Measurements from ENCODE around the gene C22orf15.
A peak's percentile ranks its signal among the peaks of the same experiment; 100 is the strongest.
"Not testable (repeated sequence)": the region's sequence is repeated elsewhere in the genome, so short reads cannot be mapped to it uniquely, and the experiment has no call there.

C22orf15 gene, protein sequence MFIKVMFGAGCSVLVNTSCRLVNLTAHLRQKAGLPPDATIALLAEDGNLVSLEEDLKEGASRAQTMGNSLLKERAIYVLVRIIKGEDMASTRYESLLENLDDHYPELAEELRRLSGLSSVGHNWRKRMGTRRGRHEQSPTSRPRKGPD

DNA sequence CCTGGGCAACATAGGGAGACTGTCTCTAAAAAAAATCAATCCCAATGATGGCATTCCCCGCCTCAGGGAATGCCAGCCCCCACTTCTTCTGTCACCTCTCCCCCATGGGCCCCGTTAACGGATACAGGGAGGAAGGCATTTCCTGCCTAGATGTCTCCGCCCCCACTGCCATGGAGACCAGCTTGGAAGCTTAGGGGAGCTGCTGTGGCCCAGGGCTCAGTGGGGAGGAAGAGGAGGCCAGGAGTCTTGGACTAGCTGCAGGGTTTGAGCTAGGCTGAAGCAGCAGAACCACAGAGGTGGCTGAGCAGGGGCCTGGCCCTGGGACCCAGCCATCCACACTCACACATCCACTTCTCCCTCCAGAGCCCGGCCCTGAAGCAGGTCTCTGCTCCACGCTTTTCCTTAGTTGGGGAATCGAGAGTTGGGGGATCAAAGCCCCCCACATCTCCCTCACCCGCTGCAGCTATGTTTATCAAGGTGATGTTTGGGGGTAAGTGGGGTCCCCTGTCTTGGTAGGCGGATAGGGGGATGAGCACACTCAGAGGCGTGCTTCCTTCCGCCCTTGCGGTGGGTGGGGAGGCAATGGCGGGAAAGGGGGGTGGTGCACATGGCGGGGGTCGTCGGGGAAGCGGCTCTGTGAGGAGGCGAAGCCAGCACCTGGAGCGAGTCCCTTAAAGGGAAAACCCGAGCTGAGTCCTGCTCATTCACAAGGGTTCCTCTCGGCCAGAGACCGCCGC, at the start of gene C22orf15:
Gene C22orf15, plus strand, starts transcription at position 149 of the 737 bp plus-strand sequence. Its CDS starts 317 bp downstream, at position 466.
- no peak for DNase-seq (ENCODE audit: low read depth in 3 of 3)

DNA sequence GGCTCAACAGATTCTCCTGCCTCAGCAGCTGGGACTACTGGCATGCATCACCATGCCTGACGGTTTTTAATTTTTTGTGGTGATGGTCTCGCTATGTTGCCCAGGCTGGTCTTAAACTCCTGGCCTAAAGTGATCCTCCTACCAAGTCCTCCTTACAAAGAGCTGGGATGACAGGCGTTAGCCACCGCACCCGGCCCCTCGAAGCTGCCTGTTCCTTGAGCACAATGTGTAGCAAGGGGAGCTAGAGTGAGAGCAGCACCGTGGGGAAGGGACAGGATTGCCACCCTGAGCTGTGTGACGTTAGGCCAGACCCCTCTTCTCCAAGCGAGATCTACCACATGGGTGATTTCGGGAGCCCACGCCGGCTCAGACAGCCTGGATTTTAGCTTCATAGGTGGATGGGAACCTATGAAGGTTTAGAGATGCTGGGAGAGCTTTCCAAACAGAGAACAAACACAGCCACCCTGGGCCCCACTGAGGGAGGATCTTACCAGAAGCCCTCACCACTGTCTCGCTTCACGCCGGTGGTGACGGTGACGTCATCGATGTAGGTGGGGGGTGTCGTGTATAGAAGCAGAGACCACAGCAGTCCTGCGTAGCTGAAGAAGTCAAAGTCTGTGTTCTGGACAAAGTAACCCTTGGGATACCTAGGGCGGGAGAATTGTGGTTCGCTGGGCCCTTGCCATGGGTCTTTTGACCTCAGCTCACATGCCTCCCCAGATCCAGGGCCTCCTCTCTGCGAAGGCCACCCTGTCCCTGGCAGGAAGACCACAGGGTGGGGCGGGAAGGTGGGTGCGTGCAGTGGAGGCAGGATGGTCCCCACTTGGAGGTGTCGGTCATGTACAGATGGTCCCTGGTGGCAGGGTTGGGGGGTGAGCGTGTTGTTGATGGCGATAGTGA, 48.8 kb upstream of the C22orf15 start:
- DNase-seq (ENCODE audit: low read depth in 3 of 3) = no peak

DNA sequence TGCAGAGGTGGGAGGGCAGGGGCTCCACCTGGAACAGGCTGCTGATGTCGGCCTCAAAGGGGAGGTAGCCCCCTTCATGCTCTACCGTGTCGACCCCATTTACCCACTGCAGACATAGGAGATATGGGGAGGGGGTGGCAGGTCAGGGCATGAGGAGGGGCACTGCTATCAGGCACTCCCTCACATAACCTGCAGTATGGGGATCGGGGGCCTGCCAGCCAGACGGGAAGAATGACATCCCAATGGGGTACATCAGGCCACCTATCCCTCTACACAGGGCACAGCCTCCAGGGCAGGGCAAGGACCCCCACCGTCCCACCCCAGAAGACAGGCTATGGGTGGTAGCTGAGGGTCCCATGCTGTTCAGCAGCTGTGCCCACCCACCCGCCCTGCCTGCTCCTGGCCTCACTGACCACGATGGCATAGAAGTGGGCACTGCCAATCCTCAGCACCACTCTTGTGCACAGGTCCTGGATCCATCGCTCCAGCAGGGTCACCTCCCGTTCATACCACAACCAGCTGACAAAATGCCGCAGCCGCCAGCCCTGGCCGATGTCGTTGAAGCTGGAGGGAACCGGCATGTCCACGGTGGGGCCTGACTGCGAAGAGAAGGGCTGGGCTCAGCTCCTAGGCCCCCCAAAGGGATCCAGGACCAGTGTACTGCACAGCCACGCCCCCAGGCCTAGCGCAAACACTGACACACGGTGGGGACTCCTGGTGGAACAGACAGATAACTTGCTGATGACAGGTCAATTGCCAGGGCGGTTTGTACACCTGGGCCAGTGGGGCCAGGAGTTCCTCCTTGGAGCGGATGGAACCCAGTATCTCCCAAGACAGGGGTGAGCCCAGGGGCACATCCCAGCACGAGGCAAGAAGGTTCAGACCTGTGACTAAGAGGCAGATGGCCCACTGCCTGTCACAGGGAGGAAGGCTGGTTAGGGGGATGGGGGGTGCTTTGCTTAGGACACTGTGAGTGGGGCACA, 47.9 kb upstream of the C22orf15 start:
- no peak for DNase-seq (ENCODE audit: low read depth in 3 of 3)

DNA sequence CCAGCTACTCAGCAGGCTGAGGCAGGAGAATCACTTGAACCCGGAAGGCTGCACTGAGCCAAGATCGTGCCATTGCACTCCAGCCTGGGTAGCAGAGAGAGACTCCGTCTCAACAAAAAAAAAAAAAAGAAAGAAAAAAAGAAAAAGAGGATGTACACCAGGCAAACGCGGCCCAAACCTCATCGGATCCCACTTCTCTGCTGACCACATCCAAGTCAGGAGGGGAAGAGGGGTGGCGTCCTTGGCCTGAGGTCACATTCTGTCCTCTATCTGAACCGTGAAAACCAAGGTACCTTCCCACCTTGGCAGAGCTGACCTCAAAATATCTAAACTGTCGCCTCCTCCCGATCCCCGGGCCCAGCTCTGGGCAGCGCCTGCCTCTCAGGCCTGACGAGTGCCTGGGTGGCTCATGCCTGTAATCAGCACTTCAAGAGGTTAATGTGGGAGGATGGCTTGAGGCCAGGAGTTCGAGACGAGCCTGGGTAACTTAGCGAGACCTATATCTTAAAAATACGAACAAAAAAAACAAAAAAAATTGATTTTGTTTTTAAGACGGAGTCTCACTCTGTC, 46.9 kb upstream of the C22orf15 start:
- DNase-seq (ENCODE audit: low read depth in 3 of 3) = no peak

DNA sequence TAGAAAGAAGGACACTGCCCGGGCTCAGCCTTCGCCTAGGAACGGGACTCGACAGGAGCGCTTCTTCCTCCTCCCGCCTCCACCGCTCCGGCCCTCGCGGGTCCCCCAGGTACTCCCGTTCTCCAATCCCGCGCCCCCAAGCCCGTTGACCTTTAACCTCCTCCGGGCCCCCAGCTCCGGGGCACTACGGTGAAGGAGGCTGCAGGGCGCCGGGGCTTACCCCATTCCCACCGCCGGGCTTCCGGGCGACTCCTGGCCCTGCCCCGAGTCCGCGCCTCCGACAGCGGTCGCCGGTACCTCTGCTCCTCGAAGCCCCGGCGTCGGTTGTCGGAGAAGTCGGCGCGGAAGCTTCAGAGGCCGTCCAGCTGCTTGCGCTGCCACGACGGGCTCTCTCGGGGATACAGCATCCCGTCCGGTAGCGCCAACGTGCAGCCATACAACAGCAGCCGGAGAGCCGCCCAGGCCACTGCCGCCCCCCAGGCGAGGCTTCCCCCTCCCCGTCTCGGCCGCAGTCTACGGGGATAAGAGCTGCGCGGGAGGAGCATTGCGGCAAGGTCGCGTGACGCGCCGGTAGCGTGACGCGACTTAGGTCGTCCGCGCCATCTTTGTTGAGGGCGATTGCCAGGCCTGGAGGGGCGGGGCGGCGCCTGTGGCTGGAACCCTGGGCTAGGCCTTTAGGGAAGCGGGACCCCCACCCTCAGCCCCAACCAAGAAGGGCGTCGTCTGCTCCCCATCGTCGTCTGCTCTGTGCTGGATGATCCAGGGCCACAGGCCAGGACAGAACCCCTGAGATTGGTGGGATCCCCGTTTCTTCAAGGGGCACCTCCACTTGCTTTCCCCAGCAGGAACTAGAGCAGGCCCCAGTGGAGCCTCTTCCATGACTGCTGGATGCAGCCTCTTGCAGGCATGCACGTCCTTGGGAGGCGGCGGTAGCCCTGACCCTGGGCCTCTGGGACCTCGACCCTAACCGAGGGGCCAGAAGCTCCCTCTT, 45.7 kb upstream of the C22orf15 start:
- peak; percentile 61 to 79 (median 65) for DNase-seq (ENCODE audit: low read depth in 3 of 3)

DNA sequence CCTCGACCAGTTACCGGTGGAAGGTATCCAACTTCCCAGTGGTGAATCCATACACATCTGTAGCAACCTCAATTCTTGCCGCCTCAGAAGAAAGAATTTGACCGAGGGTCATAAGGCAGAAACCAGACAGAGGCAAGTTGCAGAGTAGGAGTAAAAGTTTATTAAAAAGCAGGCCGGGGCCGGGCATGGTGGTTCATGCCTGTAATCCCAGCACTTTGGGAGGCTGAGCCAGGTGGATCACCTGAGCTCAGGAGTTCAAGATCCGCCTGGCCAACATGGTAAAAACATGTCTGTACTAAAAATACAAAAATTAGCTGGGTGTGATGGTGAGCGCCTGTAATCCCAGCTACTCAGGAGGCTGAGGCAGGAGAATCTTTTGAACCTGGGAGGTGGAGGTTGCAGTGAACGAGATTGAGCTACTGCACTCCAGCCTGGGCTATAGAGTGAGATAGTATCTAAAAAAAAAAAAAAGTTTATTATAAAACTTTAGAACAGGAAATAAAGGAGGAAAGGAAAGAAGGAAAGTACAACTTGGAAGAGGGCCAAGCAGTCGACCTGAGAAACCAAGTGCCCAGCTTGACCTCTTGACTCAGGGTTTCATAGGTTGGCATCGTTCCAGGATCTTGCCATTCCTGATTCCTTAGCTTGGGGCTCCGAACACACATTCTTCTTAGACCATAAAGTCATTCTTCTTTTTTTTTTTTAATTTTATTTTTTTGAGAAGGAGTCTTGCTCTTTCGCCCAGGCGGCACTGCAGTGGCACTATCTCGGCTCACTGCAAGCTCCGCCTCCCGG, 44.2 kb upstream of the C22orf15 start:
- no peak for DNase-seq (ENCODE audit: low read depth in 3 of 3)

DNA sequence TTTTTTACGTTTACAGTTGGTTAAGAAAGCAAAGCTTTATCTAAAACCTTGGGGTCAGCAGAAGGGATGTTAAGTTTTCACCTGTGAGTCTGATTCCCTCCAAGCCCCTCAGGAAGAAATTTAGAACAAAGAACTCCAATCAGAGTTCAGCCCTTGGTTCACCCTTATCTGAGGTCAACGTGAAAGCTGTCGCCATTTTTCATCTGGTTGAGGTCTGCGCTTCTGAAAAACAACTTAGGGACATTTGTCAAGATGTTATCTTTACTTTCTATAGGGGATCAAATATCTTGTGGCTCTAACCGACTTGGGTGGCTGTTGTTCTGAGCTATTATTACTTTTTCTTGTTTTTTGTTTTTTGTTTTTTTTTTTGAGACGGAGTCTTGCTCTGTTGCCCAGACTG, 41.9 kb upstream of the C22orf15 start:
- DNase-seq (ENCODE audit: low read depth in 3 of 3) = no peak

DNA sequence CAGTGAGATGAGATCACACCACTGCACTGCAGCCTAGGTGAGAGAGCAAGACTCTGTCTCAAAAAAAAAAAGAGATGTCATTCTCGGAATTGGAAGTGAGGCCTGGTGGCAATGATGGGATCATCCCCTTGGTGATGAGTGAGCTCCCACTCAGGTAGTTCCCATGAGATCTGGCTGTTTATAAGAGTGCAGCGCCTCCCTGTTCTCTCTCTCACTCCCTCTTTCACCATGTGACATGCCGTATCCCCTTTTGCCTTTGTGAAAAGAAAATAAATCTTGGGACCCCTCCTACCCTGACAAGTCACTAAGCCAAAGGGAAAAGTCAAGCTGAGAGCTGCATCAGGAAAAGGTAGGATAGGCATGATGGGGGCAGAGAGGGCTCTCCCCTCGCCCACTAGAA, 40.6 kb upstream of the C22orf15 start:
- DNase-seq (ENCODE audit: low read depth in 3 of 3) = no peak

DNA sequence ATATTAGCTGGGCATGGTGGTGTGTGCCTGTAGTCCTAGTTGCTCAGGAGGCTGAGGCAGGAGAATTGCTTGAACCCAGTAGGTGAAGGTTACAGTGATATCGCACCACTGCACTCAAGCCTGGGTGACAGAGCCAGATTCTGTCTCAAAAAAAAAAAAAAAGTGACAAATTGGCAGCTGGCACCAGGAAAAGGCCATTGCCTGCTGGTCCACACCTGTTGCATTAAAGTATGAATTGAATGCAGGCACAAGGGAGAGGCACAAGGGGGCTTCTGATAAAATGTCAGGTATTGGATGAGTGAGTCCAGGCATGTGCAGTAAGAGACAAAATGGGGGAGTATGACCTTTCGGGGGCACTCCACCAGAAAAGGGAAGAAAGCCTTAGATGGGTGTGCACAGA, 40.1 kb upstream of the C22orf15 start:
- DNase-seq (ENCODE audit: low read depth in 3 of 3) = no peak

DNA sequence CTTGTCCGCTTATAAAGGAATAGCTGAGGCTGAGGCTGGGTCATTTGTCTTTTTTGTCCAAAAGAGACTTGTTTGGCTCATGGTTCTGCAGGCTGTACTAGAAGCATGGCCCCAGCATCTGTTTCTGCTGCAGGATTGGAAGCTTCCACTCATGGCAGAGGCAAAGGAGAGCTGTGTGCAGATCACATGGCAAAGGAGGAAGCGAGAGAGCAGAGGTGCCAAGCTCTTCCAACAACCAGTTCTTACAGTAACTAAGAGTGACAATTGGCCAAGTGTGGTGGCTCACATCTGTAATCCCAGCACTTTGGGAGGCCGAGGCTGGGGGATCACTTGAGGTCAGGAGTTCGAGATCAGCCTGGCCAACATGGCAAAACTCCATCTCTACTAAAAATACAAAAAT, 34.7 kb upstream of the C22orf15 start:
- not testable (repeated sequence) for DNase-seq (ENCODE audit: low read depth in 3 of 3)

DNA sequence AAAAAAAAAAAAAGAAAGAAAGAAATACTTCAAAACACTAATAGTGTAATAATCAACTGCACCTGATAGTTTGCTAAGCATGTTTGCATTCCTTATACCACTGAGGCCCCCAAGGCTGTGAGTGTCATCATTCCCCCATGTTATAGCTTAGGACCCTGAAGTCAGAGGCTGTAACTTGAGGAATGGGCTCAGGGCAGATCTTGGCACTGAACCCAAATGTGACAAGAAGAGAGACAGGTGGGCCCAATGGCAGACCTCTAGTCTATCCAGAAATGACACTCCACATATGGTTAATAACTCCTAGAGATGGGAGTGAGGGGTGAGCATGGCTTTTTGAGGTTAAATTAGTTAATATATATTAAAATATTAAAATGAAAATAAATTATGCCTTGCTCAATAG, 25.1 kb upstream of the C22orf15 start:
- no peak for DNase-seq (ENCODE audit: low read depth in 3 of 3)

DNA sequence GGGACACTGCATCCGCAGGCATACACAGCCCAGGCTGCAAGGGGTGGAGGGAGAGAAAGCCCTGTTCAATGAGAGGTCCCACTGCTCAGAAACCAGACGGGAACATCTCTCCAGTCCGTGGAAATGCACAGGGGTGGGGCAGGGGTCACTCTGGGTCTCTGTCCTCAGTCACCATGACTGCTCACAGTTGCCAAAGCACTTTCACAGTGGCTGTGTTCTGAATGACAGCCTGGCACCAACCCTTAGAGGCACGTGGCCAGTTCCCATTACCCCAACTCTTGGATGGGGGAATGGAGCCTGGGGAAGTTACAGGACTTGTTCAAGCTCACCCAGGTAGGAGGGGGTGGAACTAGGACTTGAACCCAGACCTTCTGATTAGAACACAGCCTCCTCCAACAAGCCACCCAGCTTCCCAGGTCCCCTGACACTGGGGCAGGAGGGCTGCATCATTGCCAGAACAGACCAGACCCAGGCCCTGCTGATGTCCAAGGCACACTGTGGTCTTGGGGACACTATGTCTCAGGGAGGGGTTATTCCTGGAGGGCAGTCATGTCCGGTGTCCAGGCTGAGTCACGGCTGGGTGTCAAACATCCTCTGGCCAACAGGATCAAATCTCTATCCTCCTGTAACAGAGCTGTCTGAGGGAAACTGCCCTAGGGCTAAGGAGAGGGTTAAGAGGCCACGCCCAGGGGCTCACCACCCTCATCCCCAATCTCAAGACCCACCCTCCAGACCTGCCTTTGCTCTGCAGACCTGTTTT, 20.1 kb upstream of the C22orf15 start:
- no peak for DNase-seq (ENCODE audit: low read depth in 3 of 3)

DNA sequence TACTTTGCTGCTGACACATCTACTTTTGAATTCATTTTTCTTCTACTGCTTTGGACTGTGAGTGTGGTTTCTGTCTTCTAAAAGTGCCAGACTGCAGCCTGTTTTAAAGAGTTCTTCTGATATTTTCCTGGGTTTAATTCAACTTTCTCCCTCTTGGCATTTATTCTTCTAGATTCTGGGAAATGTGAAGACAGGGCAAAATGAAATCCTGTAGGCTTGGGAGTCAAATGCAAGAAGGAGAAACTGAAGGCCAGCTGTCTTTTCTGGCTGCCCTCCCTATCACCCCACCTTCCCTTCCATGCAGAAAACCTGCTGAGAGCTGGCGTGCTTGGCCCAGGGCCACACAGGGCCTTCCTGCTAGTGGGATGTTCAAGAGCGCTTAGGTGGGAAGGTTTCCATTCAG, 19.5 kb upstream of the C22orf15 start:
- no peak for DNase-seq (ENCODE audit: low read depth in 3 of 3)

DNA sequence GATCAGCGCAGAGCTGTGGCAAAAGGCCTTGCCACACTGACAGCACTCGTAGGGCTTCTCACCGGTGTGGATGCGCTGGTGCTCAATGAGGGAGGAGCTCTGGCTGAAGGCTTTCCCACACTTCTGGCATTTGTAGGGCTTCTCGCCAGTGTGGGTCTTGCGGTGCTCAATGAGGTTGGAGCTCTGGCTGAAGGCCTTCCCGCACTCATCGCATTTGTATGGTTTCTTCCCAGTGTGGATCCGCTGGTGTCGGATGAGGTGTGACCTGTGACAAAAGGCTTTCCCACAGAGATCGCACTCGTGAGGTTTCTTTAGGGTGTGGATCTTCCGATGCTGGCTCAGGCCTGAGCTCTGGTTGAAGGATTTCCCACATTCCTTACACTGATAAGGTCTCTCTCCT, 18.8 kb upstream of the C22orf15 start:
- DNase-seq (ENCODE audit: low read depth in 3 of 3) = no peak

DNA sequence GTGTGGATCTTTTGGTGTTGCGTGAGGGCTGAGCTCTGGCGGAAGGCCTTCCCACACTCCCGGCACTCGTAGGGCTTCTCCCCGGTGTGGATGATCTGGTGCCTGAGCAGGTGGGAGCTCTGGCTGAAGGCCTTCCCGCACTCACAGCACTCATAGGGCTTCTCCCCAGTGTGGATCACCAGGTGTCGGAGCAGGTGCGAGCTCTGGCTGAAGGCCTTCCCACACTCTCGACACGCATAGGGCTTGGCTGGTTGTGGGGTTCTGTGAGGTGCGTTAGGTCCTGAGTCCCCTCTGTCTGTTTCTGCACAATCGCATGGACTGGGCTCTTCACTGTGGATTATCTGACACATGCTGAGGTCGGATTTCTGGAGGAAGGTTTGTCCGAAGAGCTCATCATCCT, 18.3 kb upstream of the C22orf15 start:
- no peak for DNase-seq (ENCODE audit: low read depth in 3 of 3)

DNA sequence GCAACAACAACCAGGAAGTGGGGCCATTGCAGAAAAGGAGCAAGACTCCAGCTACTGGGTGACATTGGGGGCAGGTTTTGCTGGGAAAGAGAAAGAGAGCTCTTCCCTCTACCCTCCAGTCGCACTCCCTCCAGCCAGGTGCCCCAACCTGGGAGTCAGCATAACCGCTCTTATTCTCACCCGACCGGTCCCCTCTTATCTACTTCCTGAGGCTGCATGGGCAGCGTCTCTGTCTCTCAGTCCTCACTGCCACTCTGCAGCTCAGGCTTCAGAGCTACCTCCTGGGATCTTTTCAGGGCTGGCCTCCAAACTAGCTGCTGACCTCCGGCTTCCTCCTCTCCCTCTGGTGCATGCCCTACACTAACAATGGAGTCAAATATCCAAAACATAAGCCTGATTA, 17.0 kb upstream of the C22orf15 start:
- DNase-seq (ENCODE audit: low read depth in 3 of 3) = no peak

DNA sequence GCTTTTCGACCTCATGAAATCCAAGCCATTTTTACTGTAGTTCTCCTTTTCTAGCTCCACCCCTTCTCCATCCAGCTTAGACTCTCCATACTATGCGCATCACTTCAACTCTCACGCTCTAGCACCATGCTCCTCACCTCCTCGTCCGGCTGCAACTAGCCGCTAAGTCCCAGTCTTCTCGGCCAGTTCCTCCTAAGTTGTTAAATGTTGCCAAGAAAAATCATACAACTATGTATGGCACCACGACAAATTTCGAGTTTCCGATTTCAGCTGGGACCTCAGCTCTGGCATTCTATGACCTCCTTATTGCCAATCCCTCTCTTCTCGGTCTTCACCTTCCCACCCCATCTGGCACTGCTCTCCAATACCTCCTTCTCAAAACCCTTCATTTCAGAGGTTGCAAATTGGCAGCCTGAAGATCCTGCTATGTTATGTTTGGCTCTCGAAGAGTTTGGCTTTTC, 12.9 kb upstream of the C22orf15 start:
- no peak for DNase-seq (ENCODE audit: low read depth in 3 of 3)

DNA sequence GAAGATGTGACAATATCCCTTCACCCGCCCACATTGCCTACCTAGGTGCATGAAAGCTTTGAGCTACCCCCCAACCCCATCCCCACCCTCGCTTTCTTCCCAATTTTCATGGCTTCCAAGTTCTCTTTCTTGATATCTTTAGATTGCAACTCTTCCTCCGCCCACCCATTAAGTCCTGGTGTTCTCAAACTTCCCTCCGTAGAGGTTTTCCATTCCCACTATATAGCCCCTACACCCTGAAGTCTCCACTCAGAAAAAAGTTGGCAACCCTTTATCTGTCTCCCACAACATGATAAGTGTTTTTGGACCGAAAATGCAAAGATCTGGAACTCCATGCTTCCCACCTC, 12.4 kb upstream of the C22orf15 start:
- DNase-seq (ENCODE audit: low read depth in 3 of 3) = no peak
